Sigmoid colon (tissue), 4 donors: ENCODE results near the gene NAT8.

Experiments
- CTCF ChIP-seq, 4 experiments: fragments of 450-650 bp in 3 of 4; fragments of 200-600 bp in 1 of 4; IDR thresholded peaks; one replicate each; pipeline ENCODE4 v1.5.1; 2016 to 2019; ENCODE audit warnings: antibody characterized with exemption in 4 of 4, mild to moderate bottlenecking in 3 of 4, moderate library complexity in 2 of 4
- EP300 ChIP-seq, 4 donors: sonication (generic); formaldehyde crosslinking; IDR thresholded peaks; one replicate each; pipeline ENCODE4 v1.6.1; 2017; ENCODE audit warnings: antibody characterized with exemption in 4 of 4
- POLR2A ChIP-seq, 2 donors: fragments of 450-650 bp; IDR thresholded peaks; one replicate each; pipeline ENCODE4 v1.6.1; 2016; ENCODE audit warnings: antibody characterized with exemption in 2 of 2, mild to moderate bottlenecking in 2 of 2, moderate library complexity in 2 of 2
- POLR2AphosphoS5 ChIP-seq, 4 donors: sonication (generic); formaldehyde crosslinking; IDR thresholded peaks; one replicate each; pipeline ENCODE4 v1.6.1; 2017; ENCODE audit warnings: antibody characterized with exemption in 4 of 4

DNA sequence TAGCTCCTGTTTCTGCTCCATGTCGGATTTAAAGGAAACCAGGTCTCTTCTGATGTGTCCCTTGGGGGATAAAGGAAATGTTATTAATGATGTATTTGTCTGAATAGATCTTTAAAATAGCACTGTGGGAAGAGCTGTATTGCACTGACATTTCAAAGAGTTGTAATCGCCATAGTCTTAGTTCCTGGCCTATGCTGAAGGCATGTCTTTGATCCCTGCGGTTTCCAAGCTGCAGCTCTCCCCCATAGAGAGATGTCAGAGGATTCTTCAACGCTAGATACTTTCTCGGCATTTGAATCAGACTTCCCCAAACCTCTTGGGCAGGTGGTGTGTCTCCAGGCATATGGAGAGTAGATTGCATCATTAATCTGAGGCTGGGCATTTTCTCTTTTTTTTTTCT is 40.4 kb downstream of the NAT8 start:
- TF ChIP-seq CTCF (IDR thresholded peaks at IDR 0.05): no peak
- no peak for TF ChIP-seq POLR2AphosphoS5 (IDR thresholded peaks at IDR 0.05)
- TF ChIP-seq POLR2A (IDR thresholded peaks at IDR 0.05): no peak
- TF ChIP-seq EP300 (IDR thresholded peaks at IDR 0.05): no peak
